Uterus (tissue), 2 donors: Measurements from ENCODE around the gene TANC1.

ENCODE experiments used
- POLR2A ChIP-seq, 2 donors: fragments of 450-650 bp; IDR thresholded peaks; one replicate each; pipeline ENCODE4 v1.6.1; 2016; ENCODE audit warnings: antibody characterized with exemption in 2 of 2, mild to moderate bottlenecking in 1 of 2, moderate library complexity in 1 of 2
- TF ChIP-seq, protein P1 (sequence below), 4 experiments: fragments of 200-600 bp in 2 of 4; fragments of 450-650 bp in 2 of 4; sonication (generic) in 2 of 4; IDR thresholded peaks; one replicate each; pipeline ENCODE4 v1.5.1; 2016 to 2019; ENCODE audit warnings: antibody characterized with exemption in 4 of 4, mild to moderate bottlenecking in 2 of 4, moderate library complexity in 1 of 4

DNA sequence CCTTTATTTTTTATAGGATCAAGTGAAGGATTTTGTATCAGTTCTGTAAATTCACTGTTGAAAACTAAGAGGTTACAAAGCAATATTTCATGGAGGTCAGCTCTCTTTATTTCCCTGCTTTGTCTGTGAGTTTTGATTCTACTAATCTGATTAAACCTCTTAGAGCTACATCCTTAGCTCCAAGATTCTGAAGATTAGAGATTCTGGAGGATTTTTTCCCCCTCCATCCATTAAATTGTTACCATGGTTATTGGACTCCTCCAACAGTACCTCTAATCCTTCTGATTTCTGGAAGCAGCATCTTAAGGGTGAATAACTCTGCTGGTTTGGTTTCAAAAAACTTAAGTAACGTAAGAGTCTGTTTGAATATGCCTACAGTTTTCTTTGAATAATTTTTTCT lies 110.0 kb downstream of the TANC1 start:
- TF ChIP-seq, protein P1, sequence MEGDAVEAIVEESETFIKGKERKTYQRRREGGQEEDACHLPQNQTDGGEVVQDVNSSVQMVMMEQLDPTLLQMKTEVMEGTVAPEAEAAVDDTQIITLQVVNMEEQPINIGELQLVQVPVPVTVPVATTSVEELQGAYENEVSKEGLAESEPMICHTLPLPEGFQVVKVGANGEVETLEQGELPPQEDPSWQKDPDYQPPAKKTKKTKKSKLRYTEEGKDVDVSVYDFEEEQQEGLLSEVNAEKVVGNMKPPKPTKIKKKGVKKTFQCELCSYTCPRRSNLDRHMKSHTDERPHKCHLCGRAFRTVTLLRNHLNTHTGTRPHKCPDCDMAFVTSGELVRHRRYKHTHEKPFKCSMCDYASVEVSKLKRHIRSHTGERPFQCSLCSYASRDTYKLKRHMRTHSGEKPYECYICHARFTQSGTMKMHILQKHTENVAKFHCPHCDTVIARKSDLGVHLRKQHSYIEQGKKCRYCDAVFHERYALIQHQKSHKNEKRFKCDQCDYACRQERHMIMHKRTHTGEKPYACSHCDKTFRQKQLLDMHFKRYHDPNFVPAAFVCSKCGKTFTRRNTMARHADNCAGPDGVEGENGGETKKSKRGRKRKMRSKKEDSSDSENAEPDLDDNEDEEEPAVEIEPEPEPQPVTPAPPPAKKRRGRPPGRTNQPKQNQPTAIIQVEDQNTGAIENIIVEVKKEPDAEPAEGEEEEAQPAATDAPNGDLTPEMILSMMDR (IDR thresholded peaks at IDR 0.05), result no peak
- TF ChIP-seq POLR2A (IDR thresholded peaks at IDR 0.05), result no peak
